Measurements from ENCODE around the gene KATNB1. TPM values are rescaled to one million over a fixed set of nuclear protein-coding genes. Genes with fewer than 3 reads are reported as not detected.

Gene KATNB1
- total and polyA plus RNA-seq, 2 of the 8 experiments (the other 6 are each of a cell fraction or from before 2014, with no cell fraction given), result 50.2 to 60.4 TPM

GRCh38 chr16:57801809-57802340 lies 66.3 kb downstream of the KATNB1 start:
- TF ChIP-seq CTCF (IDR thresholded peaks at IDR 0.05; ENCODE audit: control extremely low read depth in 1 of 3, insufficient read depth in 1 of 3, low read depth in 1 of 3, low read length in 3 of 3) (no peak), KDM4A (IDR thresholded peaks at IDR 0.05; ENCODE audit: low read depth, low read length, severe bottlenecking) (peak; percentile 63)

More at GRCh38 chr16:57801809-57802340, 66.3 kb downstream of the KATNB1 start:
- peak overlapping the region; percentile 82 to 84 for H3K4me2 ChIP-seq (ENCODE audit: insufficient read depth in 1 of 2, low read depth in 2 of 2, low read length in 2 of 2)
- H3K27me3 ChIP-seq (replicated peaks in 1 of 4; ENCODE audit: control insufficient read depth in 3 of 4, extremely low read depth in 1 of 4, insufficient read depth in 3 of 4, low read length in 3 of 4), result peaks cover 0 to 33% (median 26%) of the 10 kb centered on the region in 4 experiments; a peak in 6 of 7 replicates
- H3K79me2 ChIP-seq (ENCODE audit: control insufficient read depth in 1 of 2, insufficient read depth in 2 of 2, low read length in 2 of 2), result no peaks in the 10 kb centered on the region
- ChIA-PET POLR2A (ENCODE audit: partially characterized antibody) (interaction anchor here (1.6 kb wide), 1 partner anchor 25 kb away, joined by 4 read pairs; no protein-coding TSS in a partner anchor), CTCF (ENCODE audit: partially characterized antibody) (interaction anchor here (1.5 to 15.2 kb wide), 3 partner anchors 15 to 82 kb away, joined by 5 to 279 read pairs (median 10); no protein-coding TSS in a partner anchor)
- no peak overlapping the region for H2BK20ac ChIP-seq (ENCODE audit: low read length)
- H4K5ac ChIP-seq (ENCODE audit: insufficient read length, low read depth, low read length), result no peak overlapping the region
- H3K23ac ChIP-seq (ENCODE audit: insufficient read length), result no peak overlapping the region
- no peak overlapping the region for H3K14ac ChIP-seq (ENCODE audit: insufficient read length)
- FAIRE-seq (no peak), DNase-seq (ENCODE audit: low read depth in 1 of 2, low spot score in 2 of 2) (peak in 1 of 2 experiments; percentile 73)
- no peak overlapping the region for H3K56ac ChIP-seq (replicated peaks; ENCODE audit: insufficient read length, low read depth, low read length)
- H4K91ac ChIP-seq (replicated peaks; ENCODE audit: insufficient read length, low read length), result no peak overlapping the region
- H4K20me1 ChIP-seq (replicated peaks in 1 of 2; ENCODE audit: control insufficient read depth in 1 of 2, insufficient read depth in 2 of 2, low read length in 2 of 2), result peaks cover 0 to 1% of the 10 kb centered on the region in 2 experiments
- peak overlapping the region; percentile 51 to 60 (median 59) for H3K4me3 ChIP-seq (ENCODE audit: extremely low read depth in 1 of 4, insufficient read depth in 2 of 4, low read depth in 3 of 4, low read length in 4 of 4)
- no peak overlapping the region for H3K27ac ChIP-seq (ENCODE audit: low read depth, low read length)
- H3K18ac ChIP-seq (ENCODE audit: extremely low read depth, low read length), result no peak overlapping the region; the same call in 1 of the 2 replicates
- WGBS, 2 experiments (ENCODE audit: extremely low coverage in 1 of 2, insufficient coverage in 1 of 2, insufficient read length in 1 of 2, insufficient replicate concordance in 2 of 2, low coverage in 1 of 2, low lambda C conversion rate in 2 of 2, missing lambda C conversion rate in 1 of 2), result 5% methylated on average over 35 of the region's 45 CpGs; no CpG with 5 or more reads in 1 of the 2 experiments
- H3K9ac ChIP-seq (replicated peaks in 1 of 4; ENCODE audit: extremely low read depth in 1 of 4, low read depth in 3 of 4, low read length in 3 of 4), result no peak overlapping the region; a peak in 1 of 7 replicates
- H3K4ac ChIP-seq (replicated peaks; ENCODE audit: insufficient read length, low read depth, low read length), result no peak overlapping the region
- peak overlapping the region; percentile 27; the same call in 1 of the 2 replicates for H2BK12ac ChIP-seq (ENCODE audit: low read depth, low read length)
- H2BK5ac ChIP-seq (ENCODE audit: low read depth, low read length), result no peak overlapping the region
- H2AK5ac ChIP-seq (ENCODE audit: low read depth, low read length), result no peak overlapping the region
- no peaks in the 10 kb centered on the region for H3K9me3 ChIP-seq (ENCODE audit: insufficient read depth in 2 of 2, low read depth in 1 of 2, low read length in 1 of 2)
- H2BK15ac ChIP-seq (ENCODE audit: low read length), result no peak overlapping the region
- no peaks in the 10 kb centered on the region for H3K36me3 ChIP-seq (ENCODE audit: control insufficient read depth in 2 of 4, insufficient read depth in 4 of 4, low read length in 3 of 4)
- no peak overlapping the region for H2AFZ ChIP-seq (ENCODE audit: low read length)
- no peaks in the 10 kb centered on the region; the same call in 1 of the 2 replicates for H3K79me1 ChIP-seq (ENCODE audit: low read depth, low read length)
- no peak overlapping the region for H4K8ac ChIP-seq (ENCODE audit: extremely low read depth, insufficient read depth, low read length)
- H2BK120ac ChIP-seq (replicated peaks; ENCODE audit: low read depth, low read length), result no peak overlapping the region
- peaks cover 14% of the 10 kb centered on the region for H3K23me2 ChIP-seq (ENCODE audit: low read depth, low read length)
- H3K4me1 ChIP-seq (replicated peaks in 1 of 4; ENCODE audit: control insufficient read depth in 3 of 4, insufficient read depth in 4 of 4, low read length in 3 of 4), result peaks cover 0 to 44% (median 32%) of the 10 kb centered on the region in 4 experiments; a peak in 6 of 7 replicates

Data from H1 (cell line).